Endothelial cell of umbilical vein (primary cell): Measurements from ENCODE around the gene PLEKHA6. TPM values are rescaled to one million over a fixed set of nuclear protein-coding genes. Genes with fewer than 3 reads are reported as not detected.

Source experiments
- BruUV-seq: library from RNA; stranded (reverse); fragments of 400-500 nt; replicated peaks from 2 replicates; lab custom pipeline; 2021; lab: Mats Ljungman, UMichigan
- CTCF ChIA-PET: fragments of 300-600, 350-600 bp; sonication (Branson Sonifier 250); formaldehyde crosslinking; loops from one replicate; lab custom pipeline; 2021; ENCODE audit warnings: antibody characterized with exemption, inconsistent platforms; lab: Charles Lee
- POLR2A ChIA-PET: fragments of 300-600, 350-600 bp; sonication (Branson Sonifier 250); formaldehyde crosslinking; loops from one replicate; lab custom pipeline; 2021; ENCODE audit warnings: antibody characterized with exemption, inconsistent platforms; lab: Charles Lee
- DNase-seq: peaks from one replicate; pipeline ENCODE4 v3.0.0-alpha.2; 2011; ENCODE audit warnings: low read depth, low spot score
- FAIRE-seq: peaks from 2 replicates; lab custom pipeline; 2011; peaks lifted over from hg19 to GRCh38; lab: Jason Lieb, UNC
- H2AFZ ChIP-seq: 2 replicates; pipeline ENCODE4 v1.6.0; 2012; ENCODE audit warnings: low read depth, low read length, control low read depth, inconsistent platforms
- H3K27ac ChIP-seq: 2 replicates; pipeline ENCODE4 v1.5.1; 2011; ENCODE audit warnings: low read depth, mild to moderate bottlenecking, control low read depth, low read length, moderate library complexity; ENCODE audit not compliant: insufficient read depth
- H3K27me3 ChIP-seq, 2 experiments: 2 replicates each; pipeline versions ENCODE4 v1.6.0 to v1.6.1; 2011; ENCODE audit warnings: low read length in 2 of 2, mixed read lengths in 1 of 2; ENCODE audit not compliant: control insufficient read depth in 2 of 2, insufficient read depth in 2 of 2
- H3K36me3 ChIP-seq, 2 experiments: 2 replicates in 1 of 2; 3 replicates in 1 of 2; pipeline ENCODE4 v1.5.1; 2011; ENCODE audit warnings: low read length in 2 of 2, mild to moderate bottlenecking in 1 of 2, moderate library complexity in 1 of 2; ENCODE audit not compliant: control insufficient read depth in 2 of 2, insufficient read depth in 2 of 2; ENCODE audit errors: extremely low read depth in 1 of 2
- H3K4me1 ChIP-seq: 3 replicates; pipeline ENCODE4 v1.5.1; 2011; ENCODE audit warnings: mild to moderate bottlenecking, low read length; ENCODE audit not compliant: control insufficient read depth, insufficient read depth; ENCODE audit errors: extremely low read depth
- H3K4me2 ChIP-seq: 2 replicates; pipeline ENCODE4 v1.6.1; 2011; ENCODE audit warnings: low read length, control low read depth, mixed read lengths; ENCODE audit not compliant: insufficient read depth
- H3K4me3 ChIP-seq, 3 experiments: fragments of 200-600 bp in 1 of 3; sonication (generic), shearing (Covaris generic) in 1 of 3; replicated peaks in 1 of 3; 2 replicates each; pipeline ENCODE4 v1.5.1; 2011 to 2016; ENCODE audit warnings: control low read depth in 3 of 3, low read length in 3 of 3, mild to moderate bottlenecking in 2 of 3, inconsistent platforms in 1 of 3, low read depth in 1 of 3, moderate library complexity in 1 of 3; ENCODE audit not compliant: insufficient read depth in 1 of 3
- H3K79me2 ChIP-seq: 2 replicates; pipeline ENCODE4 v1.6.0; 2012; ENCODE audit warnings: low read length, inconsistent platforms; ENCODE audit not compliant: control insufficient read depth, insufficient read depth
- H3K9ac ChIP-seq: replicated peaks from 2 replicates; pipeline ENCODE3; 2011; ENCODE audit warnings: low read length, control low read depth; ENCODE audit not compliant: insufficient read depth; ENCODE audit errors: extremely low read depth
- H3K9me1 ChIP-seq: replicated peaks from 3 replicates; pipeline ENCODE4 v1.6.0; 2011; ENCODE audit warnings: mild to moderate bottlenecking, low read length; ENCODE audit not compliant: control insufficient read depth, insufficient read depth; ENCODE audit errors: extremely low read depth
- H3K9me3 ChIP-seq: replicated peaks from 2 replicates; pipeline ENCODE4 v1.5.1; 2012; ENCODE audit warnings: low read length, inconsistent platforms; ENCODE audit not compliant: control insufficient read depth, insufficient read depth
- H4K20me1 ChIP-seq: replicated peaks from 2 replicates; pipeline ENCODE3; 2011; ENCODE audit warnings: mild to moderate bottlenecking, low read length; ENCODE audit not compliant: control insufficient read depth, insufficient read depth; ENCODE audit errors: extremely low read depth
- EZH2 ChIP-seq: IDR thresholded peaks from 2 replicates; pipeline ENCODE4 v1.6.1; 2012; ENCODE audit warnings: borderline replicate concordance, low read depth, mild to moderate bottlenecking, moderate library complexity, low read length, inconsistent platforms; ENCODE audit not compliant: severe bottlenecking
- FOS ChIP-seq: IDR thresholded peaks from 2 replicates; pipeline ENCODE4 v1.6.1; 2011; ENCODE audit warnings: mild to moderate bottlenecking, low read length, moderate library complexity, borderline replicate concordance; ENCODE audit not compliant: insufficient read depth
- GATA2 ChIP-seq: IDR thresholded peaks from 2 replicates; pipeline ENCODE4 v1.7.0; 2011; ENCODE audit warnings: low read depth, mild to moderate bottlenecking, moderate library complexity, mixed read lengths, low read length; ENCODE audit not compliant: insufficient read length, insufficient read depth
- JUN ChIP-seq: IDR thresholded peaks from 2 replicates; pipeline ENCODE4 v1.6.1; 2011; ENCODE audit warnings: borderline replicate concordance, low read depth; ENCODE audit not compliant: insufficient read length, insufficient read depth
- MAX ChIP-seq: IDR thresholded peaks from 2 replicates; pipeline ENCODE4 v1.6.1; 2011; ENCODE audit not compliant: insufficient read depth, insufficient read length
- MYC ChIP-seq: IDR thresholded peaks from one replicate; pipeline ENCODE4 v1.6.1; 2011; ENCODE audit warnings: mild to moderate bottlenecking, low read depth, low read length
- POLR2A ChIP-seq: IDR thresholded peaks from 2 replicates; pipeline ENCODE4 v1.6.1; 2012; ENCODE audit warnings: low read depth, mild to moderate bottlenecking, control low read depth, low read length
- POLR2AphosphoS5 ChIP-seq: IDR thresholded peaks from 2 replicates; pipeline ENCODE4 v1.6.1; 2012; ENCODE audit warnings: low read depth, mild to moderate bottlenecking, control low read depth, low read length, moderate library complexity; ENCODE audit not compliant: insufficient read depth
- dilution Hi-C: fragments of 300-500 bp; cut with MboI; formaldehyde crosslinking; loops from one replicate; pipeline ENCODE4 v1.15.0; 2019; ENCODE audit warnings: low sequenced_read_pairs; ENCODE audit not compliant: extremely low pct_ligation_motif_present
- intact Hi-C: fragments of 100-400 bp; cut with micrococcal nuclease; formaldehyde crosslinking; loops from one replicate; pipeline ENCODE4 v1.10.0; 2022
- polyA plus RNA-seq, 4 experiments: library from polyadenylated mRNA; depleted of rRNA in 3 of 4; stranded (reverse) in 3 of 4; unstranded in 1 of 4; fragments of >200 nt; gene quantifications; 2 replicates each; pipeline versions ENCODE4 v1.2.1 to v1.2.3, GENCODE V29; 2011 to 2012; ENCODE audit warnings: missing spikeins in 1 of 4
- total RNA-seq: library from RNA; stranded (reverse); gene quantifications from 2 replicates; pipeline ENCODE4 v1.2.3, GENCODE V29; 2021
- TF ChIP-seq, protein P1 (sequence below), 2 donors: IDR thresholded peaks; 1 replicate in 1 of 2; 2 replicates in 1 of 2; pipeline ENCODE4 v1.5.1; 2011; ENCODE audit warnings: low read length in 2 of 2, mild to moderate bottlenecking in 2 of 2, moderate library complexity in 2 of 2, control low read depth in 1 of 2, inconsistent platforms in 1 of 2, low read depth in 1 of 2; ENCODE audit not compliant: insufficient read depth in 1 of 2; ENCODE audit errors: extremely low read depth in 1 of 2

PLEKHA6 gene
- total and polyA plus RNA-seq, 2 donors (not counting 3 experiments of a cell fraction or from before 2014, with no cell fraction given) = 2.1 to 15.0 TPM

GRCh38 chr1:204353213-204353910 is 6.4 kb downstream of the PLEKHA6 start:
- BruUV-seq = no TSS peak
- H3K36me3 ChIP-seq = no peaks in the 10 kb centered on the region
- no peaks in the 10 kb centered on the region for H3K79me2 ChIP-seq
- H3K4me1 ChIP-seq = peaks cover 17% of the 10 kb centered on the region
- TF ChIP-seq POLR2A (no peak), POLR2AphosphoS5 (no peak), MYC (no peak), JUN (no peak), GATA2 (no peak), MAX (no peak), FOS (no peak), EZH2 (no peak)
- TF ChIP-seq, protein P1, sequence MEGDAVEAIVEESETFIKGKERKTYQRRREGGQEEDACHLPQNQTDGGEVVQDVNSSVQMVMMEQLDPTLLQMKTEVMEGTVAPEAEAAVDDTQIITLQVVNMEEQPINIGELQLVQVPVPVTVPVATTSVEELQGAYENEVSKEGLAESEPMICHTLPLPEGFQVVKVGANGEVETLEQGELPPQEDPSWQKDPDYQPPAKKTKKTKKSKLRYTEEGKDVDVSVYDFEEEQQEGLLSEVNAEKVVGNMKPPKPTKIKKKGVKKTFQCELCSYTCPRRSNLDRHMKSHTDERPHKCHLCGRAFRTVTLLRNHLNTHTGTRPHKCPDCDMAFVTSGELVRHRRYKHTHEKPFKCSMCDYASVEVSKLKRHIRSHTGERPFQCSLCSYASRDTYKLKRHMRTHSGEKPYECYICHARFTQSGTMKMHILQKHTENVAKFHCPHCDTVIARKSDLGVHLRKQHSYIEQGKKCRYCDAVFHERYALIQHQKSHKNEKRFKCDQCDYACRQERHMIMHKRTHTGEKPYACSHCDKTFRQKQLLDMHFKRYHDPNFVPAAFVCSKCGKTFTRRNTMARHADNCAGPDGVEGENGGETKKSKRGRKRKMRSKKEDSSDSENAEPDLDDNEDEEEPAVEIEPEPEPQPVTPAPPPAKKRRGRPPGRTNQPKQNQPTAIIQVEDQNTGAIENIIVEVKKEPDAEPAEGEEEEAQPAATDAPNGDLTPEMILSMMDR (IDR thresholded peaks at IDR 0.05; ENCODE audit: extremely low read depth in 1 of 2, insufficient read depth in 1 of 2, low read depth in 1 of 2, low read length in 2 of 2) = no peak
- no peaks in the 10 kb centered on the region for H3K9me3 ChIP-seq
- no peak for FAIRE-seq
- no peak overlapping the region for H2AFZ ChIP-seq
- no peak overlapping the region for H3K27ac ChIP-seq
- intact Hi-C loops (no loop called here), dilution Hi-C loops (no loop called here)
- H3K9ac ChIP-seq = no peak overlapping the region
- H3K4me3 ChIP-seq = no peak overlapping the region
- H3K9me1 ChIP-seq = no peaks in the 10 kb centered on the region
- H4K20me1 ChIP-seq = no peaks in the 10 kb centered on the region
- POLR2A ChIA-PET = no interaction called here
- CTCF ChIA-PET = interaction anchor here (0.8 to 1.3 kb wide), 3 partner anchors 10 to 146 kb away, joined by 3 to 5 read pairs (median 5); no protein-coding TSS in a partner anchor
- no peak overlapping the region for H3K4me2 ChIP-seq
- no peaks in the 10 kb centered on the region for H3K27me3 ChIP-seq
- DNase-seq = no peak
